Nephron progenitor cell (in vitro differentiated cells): ENCODE measurements around the gene LRG1.
A peak's percentile ranks its signal among the peaks of the same experiment; 100 is the strongest.

Experiments
- DNase-seq: peaks from one replicate; pipeline ENCODE4 v3.0.0; 2021
- H3K27ac Mint-ChIP-seq: 2 replicates; pipeline ENCODE4 v1.8.0; 2021; ENCODE audit warnings: mild to moderate bottlenecking, moderate library complexity, mixed read lengths
- H3K27me3 Mint-ChIP-seq: 2 replicates; pipeline ENCODE4 v1.8.0; 2021; ENCODE audit warnings: mild to moderate bottlenecking, low read depth, mixed read lengths; ENCODE audit not compliant: poor library complexity
- H3K36me3 Mint-ChIP-seq: 2 replicates; pipeline ENCODE4 v1.8.0; 2021; ENCODE audit warnings: low read depth, mixed read lengths
- H3K4me1 Mint-ChIP-seq: 2 replicates; pipeline ENCODE4 v1.8.0; 2021; ENCODE audit warnings: mixed read lengths
- H3K4me3 Mint-ChIP-seq: 2 replicates; pipeline ENCODE4 v1.8.0; 2021; ENCODE audit warnings: mild to moderate bottlenecking, moderate library complexity, mixed read lengths
- H3K9me3 Mint-ChIP-seq: 2 replicates; pipeline ENCODE4 v1.8.0; 2021; ENCODE audit warnings: mild to moderate bottlenecking, moderate library complexity, mixed read lengths
- CTCF ChIP-seq: fragments of 200-600 bp; sonication (generic); IDR thresholded peaks from 2 replicates; pipeline ENCODE4 v1.5.0; 2021; ENCODE audit warnings: antibody characterized with exemption

Gene LRG1

GRCh38 chr19:4557144-4557970, 17.5 kb upstream of the LRG1 start:
- peaks cover 5% of the 10 kb centered on the region for H3K4me1 Mint-ChIP-seq
- DNase-seq = peak; percentile 36
- H3K27me3 Mint-ChIP-seq = peaks cover 7% of the 10 kb centered on the region
- H3K4me3 Mint-ChIP-seq = no peak overlapping the region
- peaks cover 32% of the 10 kb centered on the region for H3K36me3 Mint-ChIP-seq
- H3K9me3 Mint-ChIP-seq = no peaks in the 10 kb centered on the region
- no peak for TF ChIP-seq CTCF
- H3K27ac Mint-ChIP-seq = no peak overlapping the region

- peaks cover 39% of the 10 kb centered on the region for H3K36me3 Mint-ChIP-seq
- H3K4me1 Mint-ChIP-seq = no peaks in the 10 kb centered on the region
Observed at GRCh38 chr19:4556597-4557127, 16.8 kb upstream of the LRG1 start.

GRCh38 chr19:4555657-4556561, 16.1 kb upstream of the LRG1 start:
- H3K9me3 Mint-ChIP-seq = no peaks in the 10 kb centered on the region
- H3K4me3 Mint-ChIP-seq = no peak overlapping the region
- peaks cover 7% of the 10 kb centered on the region for H3K27me3 Mint-ChIP-seq
- peak; percentile 31 for DNase-seq
- no peak for TF ChIP-seq CTCF
- H3K4me1 Mint-ChIP-seq = no peaks in the 10 kb centered on the region
- peak overlapping the region; percentile 57 for H3K27ac Mint-ChIP-seq
- peaks cover 40% of the 10 kb centered on the region for H3K36me3 Mint-ChIP-seq

More at GRCh38 chr19:4556597-4557127, 16.8 kb upstream of the LRG1 start:
- Mint-ChIP-seq H3K9me3 (no peaks in the 10 kb centered on the region), H3K27me3 (peaks cover 7% of the 10 kb centered on the region), H3K4me3 (no peak overlapping the region), H3K27ac (no peak overlapping the region)
- TF ChIP-seq CTCF = no peak
- peak; percentile 62 for DNase-seq

GRCh38 chr19:4554717-4555116, 14.9 kb upstream of the LRG1 start:
- H3K9me3 Mint-ChIP-seq = no peaks in the 10 kb centered on the region
- DNase-seq = no peak
- H3K27me3 Mint-ChIP-seq = peaks cover 11% of the 10 kb centered on the region
- H3K27ac Mint-ChIP-seq = peak overlapping the region; percentile 29
- no peaks in the 10 kb centered on the region for H3K4me1 Mint-ChIP-seq
- H3K4me3 Mint-ChIP-seq = no peak overlapping the region
- no peak for TF ChIP-seq CTCF
- peaks cover 46% of the 10 kb centered on the region for H3K36me3 Mint-ChIP-seq

GRCh38 chr19:4553775-4554174, 13.9 kb upstream of the LRG1 start:
- Mint-ChIP-seq H3K9me3 (no peaks in the 10 kb centered on the region), H3K4me3 (no peak overlapping the region), H3K27me3 (peaks cover 12% of the 10 kb centered on the region), H3K4me1 (no peaks in the 10 kb centered on the region), H3K27ac (no peak overlapping the region), H3K36me3 (peaks cover 52% of the 10 kb centered on the region)
- DNase-seq = no peak
- TF ChIP-seq CTCF = no peak
